ENCODE results near the gene FAM204A.

The FAM204A gene

DNA sequence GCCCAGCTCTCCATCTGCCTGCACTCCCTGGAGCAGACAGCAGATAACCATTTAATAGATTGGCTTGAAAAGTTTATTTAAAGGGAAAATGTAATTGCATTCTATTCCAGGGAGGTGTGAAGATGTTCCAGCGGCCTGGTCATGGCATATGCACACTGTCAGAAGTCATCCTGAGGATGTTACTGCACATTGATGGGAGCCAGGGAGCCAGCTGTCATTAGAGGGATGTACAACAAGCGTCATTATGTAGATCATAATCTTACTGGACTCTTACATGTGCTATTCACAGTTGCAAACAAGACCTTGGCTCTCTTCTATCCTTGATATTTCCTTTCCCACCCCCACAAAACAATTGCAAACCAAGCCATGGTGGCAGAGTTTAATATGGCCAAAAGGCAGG, 65.4 kb downstream of the FAM204A start:
- no peak for DNase-seq

DNA sequence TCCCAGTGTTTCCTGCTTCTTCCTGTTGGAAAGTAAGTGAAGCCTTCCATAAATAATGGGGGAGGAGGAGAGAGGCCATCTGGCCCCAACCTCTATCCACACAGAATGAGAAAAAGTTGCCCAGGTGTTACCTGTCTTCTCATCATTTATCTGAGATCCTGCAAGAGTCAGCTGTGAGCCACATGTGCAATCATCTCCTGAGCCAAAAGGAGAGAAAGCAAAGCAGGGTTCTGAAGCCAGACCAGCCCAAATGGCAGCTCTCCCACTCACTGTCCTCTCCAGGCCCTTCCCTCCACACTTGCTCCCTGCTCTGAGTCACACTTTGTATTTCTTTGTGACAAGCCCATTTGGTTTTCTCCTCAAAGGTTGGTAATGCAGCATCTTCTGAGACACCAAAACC, 65.9 kb downstream of the FAM204A start:
- DNase-seq = no peak

DNA sequence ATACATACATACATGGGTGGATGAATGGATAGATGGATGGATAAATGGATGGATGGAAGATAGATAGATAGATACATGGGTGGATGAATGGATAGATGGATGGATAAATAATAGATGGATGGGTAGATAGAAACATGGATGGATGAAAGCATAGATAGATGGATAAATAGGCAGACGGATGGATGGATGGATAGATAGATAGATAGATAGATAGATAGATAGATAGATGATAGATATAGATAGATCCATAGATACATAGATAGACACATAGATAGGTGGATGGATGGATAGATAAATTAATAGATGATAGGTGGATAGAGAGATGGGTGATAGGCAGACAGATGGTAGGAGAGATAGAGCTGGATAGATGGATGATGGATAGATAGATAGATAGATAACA, 68.5 kb downstream of the FAM204A start:
- DNase-seq = no peak

GRCh38 chr10:118272767-118273166, 69.4 kb downstream of the FAM204A start:
- DNase-seq = no peak

- DNase-seq = no peak
Measured at GRCh38 chr10:118272149-118272721, 69.9 kb downstream of the FAM204A start.

- no peak for DNase-seq
Measured at GRCh38 chr10:118271671-118272070, 70.5 kb downstream of the FAM204A start.

DNA sequence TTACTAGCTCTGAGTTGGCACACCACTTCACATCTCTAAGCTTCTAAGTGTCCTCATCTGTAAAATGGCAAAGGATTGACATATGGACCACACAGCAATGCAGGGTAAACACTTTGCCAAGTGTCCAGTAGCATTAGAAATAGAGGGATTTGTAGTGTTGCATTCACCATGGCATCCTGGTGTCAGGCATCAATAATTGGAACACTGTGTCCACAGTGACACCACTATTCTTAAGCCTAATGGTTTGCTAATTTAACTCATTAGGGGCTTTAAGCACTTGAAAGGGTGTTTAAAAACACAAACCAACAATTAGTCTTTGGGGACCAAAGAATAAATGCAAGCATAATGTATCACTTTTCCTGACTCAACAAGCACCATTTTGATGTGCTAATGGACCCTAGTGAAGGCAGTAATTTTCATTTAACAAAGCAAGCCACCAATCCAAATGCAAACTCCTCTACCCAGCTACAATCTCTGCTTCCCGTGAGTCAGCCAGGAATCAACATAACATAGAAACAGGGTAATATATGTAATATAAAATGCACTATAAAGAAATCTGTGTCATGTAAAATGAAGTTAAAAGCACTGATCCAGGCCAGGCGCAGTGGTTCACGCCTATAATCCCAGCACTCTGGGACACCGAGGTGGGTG, 75.9 kb downstream of the FAM204A start:
- DNase-seq = no peak

GRCh38 chr10:118264838-118265470, 77.2 kb downstream of the FAM204A start:
- DNase-seq = no peak

DNA sequence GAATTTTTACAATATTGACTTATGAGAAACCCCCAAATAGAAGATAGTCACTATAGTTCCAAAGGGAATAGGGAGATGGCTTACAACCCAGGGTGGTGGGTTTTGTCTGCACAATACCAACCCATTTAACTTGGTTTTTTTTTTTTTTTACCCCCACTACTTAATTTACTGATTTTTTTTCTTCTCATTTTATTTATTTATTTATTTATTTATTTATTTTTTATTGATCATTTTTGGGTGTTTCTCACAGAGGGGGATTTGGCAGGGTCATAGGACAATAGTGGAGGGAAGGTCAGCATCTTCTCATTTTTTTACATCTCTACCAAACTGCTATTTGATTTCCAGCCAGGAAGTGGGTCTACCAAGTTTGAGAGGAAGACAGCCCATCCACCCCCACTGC, 77.9 kb downstream of the FAM204A start:
- no peak for DNase-seq

- DNase-seq = no peak
Measured at GRCh38 chr10:118262538-118262937, 79.6 kb downstream of the FAM204A start.

DNA sequence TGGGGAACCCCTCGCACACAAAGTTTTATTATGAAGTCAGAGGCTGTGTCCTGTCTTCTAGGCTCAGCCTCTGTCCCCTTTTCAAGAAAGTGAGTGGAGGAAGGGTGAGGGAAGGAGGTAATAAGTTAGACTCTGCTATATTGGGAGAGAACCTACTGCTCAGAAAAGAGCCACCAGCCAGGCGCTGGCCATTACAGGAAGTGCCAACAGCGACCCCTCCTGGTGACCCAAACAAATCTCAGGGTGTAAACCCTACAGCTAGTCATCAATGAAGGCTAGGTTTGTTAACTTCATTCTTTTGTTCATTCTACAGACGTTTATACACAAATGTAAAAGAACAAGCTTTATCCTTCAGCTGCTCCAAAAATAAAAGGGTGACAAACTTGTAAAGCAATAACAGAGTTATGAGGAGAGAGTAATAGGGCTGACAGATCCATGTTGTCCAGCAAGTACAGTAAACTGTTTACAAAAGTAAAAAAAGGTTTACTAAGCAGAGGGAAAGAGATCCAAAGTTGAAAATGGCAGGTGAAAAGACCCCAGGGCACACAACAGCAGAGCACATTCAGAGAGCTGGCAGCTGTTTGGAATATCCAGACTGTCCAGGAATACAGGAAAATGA, 82.7 kb downstream of the FAM204A start:
- no peak for DNase-seq

GRCh38 chr10:118258285-118258684, 83.8 kb downstream of the FAM204A start:
- no peak for DNase-seq

GRCh38 chr10:118256825-118257570, 85.1 kb downstream of the FAM204A start:
- DNase-seq = no peak

DNA sequence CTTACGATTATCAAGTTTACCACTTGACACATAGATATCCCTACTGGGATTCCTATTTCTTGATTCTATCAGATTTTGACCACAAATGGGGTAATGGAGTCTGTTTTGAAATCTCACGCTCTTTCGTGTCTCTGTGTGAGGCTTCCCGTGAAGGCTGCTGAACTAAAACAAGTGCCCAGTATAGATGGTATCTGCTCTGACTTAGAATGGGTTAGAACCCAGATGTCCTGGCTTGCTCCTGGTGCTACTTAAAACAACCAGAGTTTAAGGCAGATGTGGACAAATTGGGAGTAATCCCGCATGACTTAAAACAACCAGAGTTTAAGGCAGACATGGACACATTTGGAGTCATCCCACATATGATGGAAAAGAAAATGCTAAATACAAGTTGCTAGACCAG, 85.9 kb downstream of the FAM204A start:
- no peak for DNase-seq

DNA sequence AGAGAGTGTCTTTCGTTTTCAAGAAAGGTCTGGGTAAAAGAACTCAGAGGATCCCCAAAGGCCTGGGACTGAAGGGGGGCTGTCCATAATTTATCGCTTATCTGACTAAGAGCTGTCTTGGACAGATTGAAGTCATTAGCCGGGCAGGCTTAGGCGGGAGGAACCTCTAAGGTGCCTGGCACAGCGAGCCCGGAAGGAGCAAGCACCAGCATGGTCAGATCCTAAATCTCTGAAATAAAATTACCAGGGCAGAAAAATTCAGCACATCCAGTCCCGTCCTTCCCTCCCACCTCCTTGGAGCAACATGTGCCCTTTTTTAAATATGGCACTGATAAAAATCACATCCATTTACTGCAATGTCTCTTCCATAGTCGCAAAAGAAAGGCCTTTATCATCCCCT, 86.8 kb downstream of the FAM204A start:
- no peak for DNase-seq

DNA sequence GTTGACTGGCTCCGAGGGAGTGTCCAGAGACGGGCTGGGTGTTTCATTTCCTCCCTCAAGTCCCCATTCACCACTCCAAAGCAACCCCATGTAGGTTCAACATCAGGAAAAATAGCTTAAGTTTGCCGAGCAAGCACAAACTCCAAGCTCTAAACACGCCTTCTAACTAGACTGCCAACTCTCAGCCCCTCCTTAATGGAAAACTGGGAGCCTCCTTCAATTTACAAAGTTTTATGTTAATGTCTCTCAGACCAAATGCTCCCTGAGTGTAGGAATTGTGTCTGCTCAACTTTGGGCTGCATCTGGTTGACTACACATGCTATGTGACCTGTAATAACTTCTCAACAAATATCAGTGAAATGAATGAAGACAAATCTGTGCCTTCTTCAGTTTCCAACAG, 87.5 kb downstream of the FAM204A start:
- DNase-seq = no peak

DNA sequence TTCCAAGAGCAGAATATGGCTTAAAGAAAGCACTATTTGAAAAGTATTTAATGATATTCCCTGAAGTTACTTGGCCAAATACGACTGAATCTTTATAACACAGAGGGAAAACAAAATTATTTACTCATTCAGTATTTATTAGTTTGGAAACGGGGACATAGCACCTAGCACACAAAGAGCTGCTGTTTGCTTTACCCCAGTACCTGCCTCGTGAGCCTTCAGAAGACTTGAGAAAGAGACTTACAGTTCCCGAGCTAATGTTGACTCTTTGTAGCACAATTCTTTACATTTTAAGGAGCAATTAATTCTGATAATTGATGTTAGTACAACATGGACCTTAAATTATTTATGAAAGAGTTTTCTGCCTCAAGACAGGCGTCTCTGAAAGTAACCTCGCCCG, 88.7 kb downstream of the FAM204A start:
- no peak for DNase-seq

DNA sequence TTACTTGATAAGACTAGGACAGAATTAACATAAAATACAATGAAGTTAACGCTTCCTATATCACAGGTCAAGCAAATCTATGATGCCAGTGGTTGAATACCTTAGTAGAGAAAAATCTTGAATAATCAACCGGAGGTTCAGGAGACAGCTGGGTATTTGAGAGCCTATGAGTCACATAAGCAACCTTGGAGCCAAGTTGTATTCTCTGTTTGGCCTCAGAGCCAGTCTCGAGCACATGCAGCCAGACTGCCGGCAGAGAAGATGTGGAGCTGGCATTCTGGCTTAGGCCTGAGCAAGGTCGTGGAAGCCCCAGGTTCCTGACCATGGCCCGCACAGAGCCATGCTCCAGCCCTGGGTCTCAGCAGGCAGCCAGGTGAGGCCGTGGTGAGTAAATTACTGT, 90.3 kb downstream of the FAM204A start:
- no peak for DNase-seq

DNA sequence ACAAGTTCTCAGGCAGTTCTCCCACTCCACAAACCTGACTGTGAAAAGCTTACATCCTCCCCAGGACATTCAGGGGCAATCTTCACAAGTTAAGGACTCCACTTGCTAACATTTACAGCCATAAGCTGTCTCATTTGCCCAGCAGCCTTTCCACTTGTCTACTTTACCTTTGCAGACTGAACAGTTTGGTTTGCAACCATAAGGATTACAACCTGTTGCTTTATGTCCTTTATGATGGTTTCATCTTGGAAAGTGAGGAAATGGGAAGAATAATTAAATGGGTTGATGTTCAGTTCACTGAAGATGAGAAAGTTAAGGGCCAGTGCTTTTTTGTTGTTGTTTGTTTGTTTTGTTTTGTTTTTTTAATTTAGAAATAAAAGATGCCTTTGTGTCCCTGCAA, 92.4 kb downstream of the FAM204A start:
- DNase-seq = no peak
